HepG2 (cell line): ENCODE results near the gene RERE. TPM values are rescaled to one million over a fixed set of nuclear protein-coding genes. Genes with fewer than 3 reads are reported as not detected.

Experiments used
- EEA1 ChIP-seq: sonication (generic); formaldehyde crosslinking; IDR thresholded peaks from 2 replicates; pipeline ENCODE4 v1.5.1; 2020; ENCODE audit warnings: mild to moderate bottlenecking, missing genetic modification reagents, borderline replicate concordance
- HDAC2 ChIP-seq: sonication (generic); formaldehyde crosslinking; IDR thresholded peaks from 2 replicates; pipeline ENCODE4 v1.4.0; 2020; ENCODE audit warnings: missing genetic modification reagents
- HNRNPK ChIP-seq: fragments of 200-400 bp; formaldehyde crosslinking; IDR thresholded peaks from 2 replicates; pipeline ENCODE4 v1.6.1; 2018; ENCODE audit warnings: low read length, low read depth, moderate library complexity, mild to moderate bottlenecking; ENCODE audit not compliant: poor library complexity, severe bottlenecking
- KMT2A ChIP-seq: sonication (generic); formaldehyde crosslinking; IDR thresholded peaks from 2 replicates; pipeline ENCODE4 v1.4.0; 2020; ENCODE audit warnings: missing genetic modification reagents
- NFYC ChIP-seq: IDR thresholded peaks from 2 replicates; pipeline ENCODE4 v1.6.1; 2016; ENCODE audit warnings: missing genetic modification reagents, missing compliant biosample characterization
- NR1H2 ChIP-seq: sonication (generic); formaldehyde crosslinking; IDR thresholded peaks from 2 replicates; pipeline ENCODE4 v1.8.1; 2022; ENCODE audit warnings: low read depth, missing genetic modification reagents, borderline replicate concordance
- PCBP1 ChIP-seq: fragments of 200-400 bp; formaldehyde crosslinking; IDR thresholded peaks from 2 replicates; pipeline ENCODE4 v1.6.1; 2017; ENCODE audit warnings: mild to moderate bottlenecking, low read depth, low read length, borderline replicate concordance
- REXO4 ChIP-seq: sonication (generic); formaldehyde crosslinking; IDR thresholded peaks from 2 replicates; pipeline ENCODE4 v1.8.0; 2022; ENCODE audit warnings: missing genetic modification reagents, mild to moderate bottlenecking, borderline replicate concordance
- SMYD3 ChIP-seq: sonication (generic); formaldehyde crosslinking; IDR thresholded peaks from 2 replicates; pipeline ENCODE4 v1.8.1; 2023; ENCODE audit warnings: mild to moderate bottlenecking, missing genetic modification reagents
- ZMYM3 ChIP-seq: sonication (generic); formaldehyde crosslinking; IDR thresholded peaks from 2 replicates; pipeline ENCODE4 v1.5.1; 2020; ENCODE audit warnings: mild to moderate bottlenecking, missing genetic modification reagents
- ZNF256 ChIP-seq: sonication (generic); formaldehyde crosslinking; conservative IDR thresholded peaks from 2 replicates; pipeline ENCODE4 v1.4.0; 2020; ENCODE audit warnings: missing genetic modification reagents
- ZNF280D ChIP-seq: sonication (generic); formaldehyde crosslinking; IDR thresholded peaks from 2 replicates; pipeline ENCODE4 v1.5.1; 2020; ENCODE audit warnings: mild to moderate bottlenecking, missing genetic modification reagents
- ZNF317 ChIP-seq: sonication (generic); formaldehyde crosslinking; IDR thresholded peaks from 2 replicates; pipeline ENCODE4 v1.5.0; 2020; ENCODE audit warnings: mild to moderate bottlenecking, missing genetic modification reagents
- ZNF354B ChIP-seq: sonication (generic); formaldehyde crosslinking; IDR thresholded peaks from 2 replicates; pipeline ENCODE4 v1.8.0; 2022; ENCODE audit warnings: mild to moderate bottlenecking, missing genetic modification reagents
- ZNF576 ChIP-seq: sonication (generic); formaldehyde crosslinking; IDR thresholded peaks from 2 replicates; pipeline ENCODE4 v1.4.0; 2020; ENCODE audit warnings: mild to moderate bottlenecking, missing genetic modification reagents
- ZNF597 ChIP-seq: sonication (generic); formaldehyde crosslinking; IDR thresholded peaks from 2 replicates; pipeline ENCODE4 v1.5.0; 2020; ENCODE audit warnings: missing genetic modification reagents
- ZSCAN25 ChIP-seq: sonication (generic); formaldehyde crosslinking; IDR thresholded peaks from 2 replicates; pipeline ENCODE4 v1.8.0; 2022; ENCODE audit warnings: mild to moderate bottlenecking, missing genetic modification reagents
- polyA plus RNA-seq, 8 experiments: library from polyadenylated mRNA; depleted of rRNA in 3 of 8; stranded (reverse) in 7 of 8; unstranded in 1 of 8; fragments of >200 nt; fragmentation: Illumina TruSeq in 4 of 8; extraction: Trizol in 4 of 8; gene quantifications; 2 replicates each; pipeline versions ENCODE4 v1.2.1 to v1.2.3, GENCODE V29; 2011 to 2016; ENCODE audit warnings: low read depth in 4 of 8, missing spikeins in 1 of 8, mixed read lengths in 1 of 8; ENCODE audit not compliant: insufficient read depth in 1 of 8
- total RNA-seq, 5 experiments: library from RNA; depleted of rRNA; stranded (reverse); fragments of >200 nt; fragmentation: Illumina TruSeq; extraction: Trizol; gene quantifications; 2 replicates each; pipeline ENCODE4 v1.2.3, GENCODE V29; 2016; ENCODE audit warnings: low read depth in 1 of 5
- TF ChIP-seq, protein P1 (sequence below): IDR thresholded peaks from 2 replicates; pipeline ENCODE4 v1.6.1; 2016; ENCODE audit warnings: missing compliant biosample characterization, missing genetic modification reagents, borderline replicate concordance
- TF ChIP-seq, protein P2 (sequence below): sonication (generic); formaldehyde crosslinking; IDR thresholded peaks from 2 replicates; pipeline ENCODE4 v1.8.1; 2023; ENCODE audit warnings: missing genetic modification reagents, mild to moderate bottlenecking, borderline replicate concordance
- TF ChIP-seq, protein P3 (sequence below): sonication (generic); formaldehyde crosslinking; IDR thresholded peaks from 2 replicates; pipeline ENCODE4 v1.4.0; 2020; ENCODE audit warnings: missing genetic modification reagents

RERE gene
- total and polyA plus RNA-seq, 2 of the 13 experiments (the other 11 are each of a cell fraction or from before 2014, with no cell fraction given) = 18.3 to 21.9 TPM

DNA sequence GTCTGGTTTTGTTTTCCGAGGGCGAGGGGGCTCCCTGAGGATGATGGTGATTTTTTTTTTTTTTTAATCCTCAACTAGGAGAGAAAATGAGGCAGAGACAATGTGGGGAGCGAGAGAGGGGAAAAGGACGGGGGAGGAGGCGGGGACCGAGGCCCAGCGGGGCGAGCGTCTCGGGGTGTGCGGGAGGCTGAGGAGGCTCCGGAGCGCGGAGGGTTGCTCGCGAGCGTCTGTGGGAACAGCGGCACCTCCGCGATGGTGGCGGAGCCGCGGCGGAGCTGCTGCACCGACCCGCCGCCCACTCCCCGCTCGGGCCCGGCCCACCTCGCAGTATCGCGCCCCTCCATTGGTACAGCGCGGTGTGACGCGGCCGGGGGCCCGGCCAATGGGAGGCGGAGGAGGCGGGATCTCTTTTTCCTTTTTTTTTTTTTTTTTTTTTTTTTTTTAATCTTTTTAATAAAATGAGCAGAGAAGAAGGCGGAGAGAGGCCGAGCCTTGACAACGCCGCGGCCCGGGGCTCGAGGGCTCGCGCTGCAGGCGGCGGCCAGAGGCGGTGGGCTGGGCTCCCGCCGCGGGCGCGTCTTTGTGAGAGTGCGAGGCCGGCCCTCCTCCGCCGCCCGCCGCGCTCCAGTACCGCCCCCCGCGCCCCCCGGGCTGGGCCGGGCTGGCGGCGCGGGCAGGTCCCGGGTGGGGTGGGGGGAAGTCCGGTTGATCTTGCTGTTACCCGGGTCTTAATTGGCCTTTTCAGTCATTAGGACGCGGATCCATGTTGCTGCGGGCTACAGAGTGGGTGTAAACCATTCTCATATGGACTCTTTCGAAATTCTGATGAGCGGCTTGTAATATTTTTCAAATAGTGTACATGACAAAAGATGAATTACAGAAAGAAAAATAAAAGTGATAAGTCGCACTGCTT, at the start of gene RERE (continued):
- TF ChIP-seq, protein P1, sequence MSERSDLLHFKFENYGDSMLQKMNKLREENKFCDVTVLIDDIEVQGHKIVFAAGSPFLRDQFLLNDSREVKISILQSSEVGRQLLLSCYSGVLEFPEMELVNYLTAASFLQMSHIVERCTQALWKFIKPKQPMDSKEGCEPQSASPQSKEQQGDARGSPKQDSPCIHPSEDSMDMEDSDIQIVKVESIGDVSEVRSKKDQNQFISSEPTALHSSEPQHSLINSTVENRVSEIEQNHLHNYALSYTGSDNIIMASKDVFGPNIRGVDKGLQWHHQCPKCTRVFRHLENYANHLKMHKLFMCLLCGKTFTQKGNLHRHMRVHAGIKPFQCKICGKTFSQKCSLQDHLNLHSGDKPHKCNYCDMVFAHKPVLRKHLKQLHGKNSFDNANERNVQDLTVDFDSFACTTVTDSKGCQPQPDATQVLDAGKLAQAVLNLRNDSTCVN (CRISPR knock-in tag) = no peak
- TF ChIP-seq HDAC2 (0 out of 2 replicates have a peak, but pooled peaks have one; percentile 22), ZNF576 (no peak), ZSCAN25 (CRISPR knock-in tag) (no peak), ZMYM3 (no peak), REXO4 (CRISPR knock-in tag) (no peak), ZNF597 (CRISPR knock-in tag) (no peak), SMYD3 (CRISPR knock-in tag) (no peak), ZNF256 (CRISPR knock-in tag) (no peak), NFYC (CRISPR knock-in tag) (peak; percentile 91), KMT2A (CRISPR knock-in tag) (peak; percentile 93), PCBP1 (no peak), ZNF280D (CRISPR knock-in tag) (peak; percentile 30; the same call in 1 of the 2 replicates), NR1H2 (no peak), ZNF317 (CRISPR knock-in tag) (no peak), ZNF354B (CRISPR knock-in tag) (no peak), HNRNPK (peak; percentile 94), EEA1 (0 out of 2 replicates have a peak, but pooled peaks have one; percentile 42)
- TF ChIP-seq, protein P2, sequence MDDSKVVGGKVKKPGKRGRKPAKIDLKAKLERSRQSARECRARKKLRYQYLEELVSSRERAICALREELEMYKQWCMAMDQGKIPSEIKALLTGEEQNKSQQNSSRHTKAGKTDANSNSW (CRISPR knock-in tag) = no peak
- TF ChIP-seq, protein P3, sequence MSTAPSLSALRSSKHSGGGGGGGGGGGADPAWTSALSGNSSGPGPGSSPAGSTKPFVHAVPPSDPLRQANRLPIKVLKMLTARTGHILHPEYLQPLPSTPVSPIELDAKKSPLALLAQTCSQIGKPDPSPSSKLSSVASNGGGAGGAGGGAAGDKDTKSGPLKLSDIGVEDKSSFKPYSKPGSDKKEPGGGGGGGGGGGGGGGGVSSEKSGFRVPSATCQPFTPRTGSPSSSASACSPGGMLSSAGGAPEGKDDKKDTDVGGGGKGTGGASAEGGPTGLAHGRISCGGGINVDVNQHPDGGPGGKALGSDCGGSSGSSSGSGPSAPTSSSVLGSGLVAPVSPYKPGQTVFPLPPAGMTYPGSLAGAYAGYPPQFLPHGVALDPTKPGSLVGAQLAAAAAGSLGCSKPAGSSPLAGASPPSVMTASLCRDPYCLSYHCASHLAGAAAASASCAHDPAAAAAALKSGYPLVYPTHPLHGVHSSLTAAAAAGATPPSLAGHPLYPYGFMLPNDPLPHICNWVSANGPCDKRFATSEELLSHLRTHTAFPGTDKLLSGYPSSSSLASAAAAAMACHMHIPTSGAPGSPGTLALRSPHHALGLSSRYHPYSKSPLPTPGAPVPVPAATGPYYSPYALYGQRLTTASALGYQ (CRISPR knock-in tag) = no peak
